SK-N-SH (cell line): ENCODE measurements around the gene ABHD8. TPM values are rescaled to one million over a fixed set of nuclear protein-coding genes. Genes with fewer than 3 reads are reported as not detected.

Experiments
- CTCF ChIA-PET: fragments of 300-600, 350-600 bp; formaldehyde crosslinking; extraction: SDS; loops from one replicate; lab custom pipeline; 2021; lab: Yijun Ruan, JAX
- POLR2A ChIA-PET: fragments of 350-600 bp; sonication (Branson Sonifier 250); formaldehyde crosslinking; extraction: SDS; loops from one replicate; lab custom pipeline; 2020; ENCODE audit warnings: antibody characterized with exemption, inconsistent platforms; lab: Yijun Ruan, JAX
- DNase-seq: peaks from one replicate; pipeline ENCODE4 v3.0.0; 2012
- H2AFZ ChIP-seq: fragments of 200-600 bp; sonication (generic); 2 replicates; pipeline ENCODE4 v1.8.1; 2016; ENCODE audit warnings: antibody characterized with exemption, mild to moderate bottlenecking, low read depth
- H3F3A ChIP-seq: fragments of 200-600 bp; sonication (generic); replicated peaks from 2 replicates; pipeline ENCODE3; 2016; ENCODE audit warnings: antibody characterized with exemption, mild to moderate bottlenecking; ENCODE audit not compliant: insufficient read depth
- H3K27ac ChIP-seq, 2 experiments: fragments of 200-500 bp in 1 of 2; fragments of 200-600 bp in 1 of 2; sonication (Bioruptor generic) in 1 of 2; sonication (generic), shearing (Covaris generic) in 1 of 2; 2 replicates each; pipeline versions ENCODE4 v1.5.1 to v1.6.1; 2014 to 2016; ENCODE audit warnings: low read depth in 2 of 2, inconsistent platforms in 1 of 2, low read length in 1 of 2, mild to moderate bottlenecking in 1 of 2, mixed read lengths in 1 of 2
- H3K27me3 ChIP-seq: fragments of 200-600 bp; sonication (generic), shearing (Covaris generic); 2 replicates; pipeline ENCODE4 v1.6.1; 2016; ENCODE audit warnings: mixed run types; ENCODE audit not compliant: insufficient read depth
- H3K36me3 ChIP-seq, 2 experiments: fragments of 200-500 bp in 1 of 2; fragments of 200-600 bp in 1 of 2; sonication (Bioruptor generic) in 1 of 2; sonication (generic) in 1 of 2; replicated peaks in 1 of 2; 2 replicates each; pipeline versions ENCODE3 to v1.5.1; 2014 to 2016; ENCODE audit warnings: low read length in 1 of 2, mild to moderate bottlenecking in 1 of 2; ENCODE audit not compliant: insufficient read depth in 2 of 2, control insufficient read depth in 1 of 2
- H3K4me1 ChIP-seq, 2 experiments: fragments of 200-500 bp in 1 of 2; fragments of 200-600 bp in 1 of 2; sonication (Bioruptor generic) in 1 of 2; sonication (generic), shearing (Covaris generic) in 1 of 2; 2 replicates each; pipeline versions ENCODE4 v1.5.1 to v1.6.1; 2014 to 2016; ENCODE audit warnings: low read depth in 1 of 2, low read length in 1 of 2, mixed run types in 1 of 2; ENCODE audit not compliant: insufficient read depth in 2 of 2, control insufficient read depth in 1 of 2
- H3K4me2 ChIP-seq: fragments of 200-600 bp; sonication (generic), shearing (Covaris generic); 2 replicates; pipeline ENCODE4 v1.6.1; 2017; ENCODE audit warnings: mixed run types
- H3K4me3 ChIP-seq, 2 experiments: fragments of 200-500 bp in 1 of 2; fragments of 200-600 bp in 1 of 2; sonication (Bioruptor generic) in 1 of 2; sonication (generic), shearing (Covaris generic) in 1 of 2; 2 replicates each; pipeline versions ENCODE4 v1.5.1 to v1.8.1; 2014 to 2016; ENCODE audit warnings: low read depth in 2 of 2, inconsistent platforms in 1 of 2, low read length in 1 of 2, mild to moderate bottlenecking in 1 of 2, mixed read lengths in 1 of 2, moderate library complexity in 1 of 2
- H3K79me2 ChIP-seq: fragments of 200-600 bp; sonication (generic); 2 replicates; pipeline ENCODE4 v1.8.1; 2017; ENCODE audit warnings: mild to moderate bottlenecking; ENCODE audit not compliant: insufficient read depth
- H3K9ac ChIP-seq: fragments of 200-600 bp; sonication (generic); 2 replicates; pipeline ENCODE4 v1.6.1; 2017; ENCODE audit warnings: mixed run types
- H3K9me2 ChIP-seq: fragments of 200-600 bp; sonication (generic); 2 replicates; pipeline ENCODE4 v1.6.1; 2017; ENCODE audit warnings: mixed run types
- H3K9me3 ChIP-seq: fragments of 200-600 bp; sonication (generic); 2 replicates; pipeline ENCODE4 v1.6.1; 2017; ENCODE audit warnings: mixed run types, mild to moderate bottlenecking, moderate library complexity
- H4K20me1 ChIP-seq: fragments of 200-600 bp; sonication (generic); 2 replicates; pipeline ENCODE4 v1.6.1; 2017; ENCODE audit warnings: mild to moderate bottlenecking, mixed run types; ENCODE audit not compliant: insufficient read depth
- FOXM1 ChIP-seq: IDR thresholded peaks from 2 replicates; pipeline ENCODE4 v1.4.0; 2012; ENCODE audit warnings: low read depth, mild to moderate bottlenecking
- GABPA ChIP-seq: IDR thresholded peaks from 2 replicates; pipeline ENCODE4 v1.4.0; 2012; ENCODE audit warnings: low read depth, mild to moderate bottlenecking
- MEF2A ChIP-seq: IDR thresholded peaks from 2 replicates; pipeline ENCODE4 v1.4.0; 2012; ENCODE audit warnings: low read depth, borderline replicate concordance
- MXI1 ChIP-seq: IDR thresholded peaks from 2 replicates; pipeline ENCODE4 v1.6.1; 2012; ENCODE audit warnings: mild to moderate bottlenecking, low read depth, low read length, improper control_type of control experiment
- NFIC ChIP-seq: IDR thresholded peaks from 2 replicates; pipeline ENCODE4 v1.4.0; 2012; ENCODE audit warnings: borderline replicate concordance
- RAD21 ChIP-seq: IDR thresholded peaks from 2 replicates; pipeline ENCODE4 v1.6.1; 2012; ENCODE audit warnings: mild to moderate bottlenecking, low read length
- RCOR1 ChIP-seq: fragments of 150-350 bp; IDR thresholded peaks from 2 replicates; pipeline ENCODE4 v1.6.1; 2017; ENCODE audit warnings: antibody characterized with exemption, low read length
- SIN3A ChIP-seq: IDR thresholded peaks from 2 replicates; pipeline ENCODE4 v1.6.1; 2012; ENCODE audit warnings: low read depth, mild to moderate bottlenecking, low read length, moderate library complexity, borderline replicate concordance
- SMC3 ChIP-seq: IDR thresholded peaks from 2 replicates; pipeline ENCODE4 v1.6.1; 2012; ENCODE audit warnings: low read depth, low read length, improper control_type of control experiment
- TCF12 ChIP-seq: IDR thresholded peaks from 2 replicates; pipeline ENCODE4 v1.4.0; 2012
- TEAD4 ChIP-seq: IDR thresholded peaks from 2 replicates; pipeline ENCODE4 v1.4.0; 2012; ENCODE audit warnings: mild to moderate bottlenecking, borderline replicate concordance; ENCODE audit not compliant: insufficient read depth
- YY1 ChIP-seq: IDR thresholded peaks from 2 replicates; pipeline ENCODE4 v1.4.0; 2012; ENCODE audit warnings: low read depth, mild to moderate bottlenecking
- ZBTB33 ChIP-seq: IDR thresholded peaks from 2 replicates; pipeline ENCODE4 v1.4.0; 2012; ENCODE audit warnings: low read depth, borderline replicate concordance
- WGBS: methylation state at CpG from one replicate; pipeline ENCODE4 v1.1.6; 2017; ENCODE audit warnings: low lambda C conversion rate; 5-methylcytosine and 5-hydroxymethylcytosine counted together
- polyA plus RNA-seq, 3 experiments: library from polyadenylated mRNA; depleted of rRNA; stranded (reverse); fragments of >200 nt; gene quantifications; 2 replicates each; pipeline ENCODE4 v1.2.3, GENCODE V29; 2012
- TF ChIP-seq, protein P1 (sequence below): fragments of 150-350 bp; IDR thresholded peaks from 2 replicates; pipeline ENCODE4 v1.6.1; 2016; ENCODE audit warnings: mild to moderate bottlenecking, low read depth, low read length
- TF ChIP-seq, protein P2 (sequence below): fragments of 200-600 bp; sonication (generic); IDR thresholded peaks from 2 replicates; pipeline ENCODE4 v1.6.1; 2017; ENCODE audit warnings: antibody characterized with exemption, mild to moderate bottlenecking, moderate library complexity
- TF ChIP-seq, protein P3 (sequence below): IDR thresholded peaks from 2 replicates; pipeline ENCODE4 v1.4.0; 2012; ENCODE audit warnings: low read depth, borderline replicate concordance
- TF ChIP-seq, protein P4 (sequence below): IDR thresholded peaks from 2 replicates; pipeline ENCODE4; 2012
- TF ChIP-seq, protein P5 (sequence below): IDR thresholded peaks from 2 replicates; pipeline ENCODE4 v1.4.0; 2012; ENCODE audit warnings: low read depth

The ABHD8 gene
- polyA plus RNA-seq, 1 of the 3 experiments (the other 2 are of a cell fraction): 11.1 TPM

DNA sequence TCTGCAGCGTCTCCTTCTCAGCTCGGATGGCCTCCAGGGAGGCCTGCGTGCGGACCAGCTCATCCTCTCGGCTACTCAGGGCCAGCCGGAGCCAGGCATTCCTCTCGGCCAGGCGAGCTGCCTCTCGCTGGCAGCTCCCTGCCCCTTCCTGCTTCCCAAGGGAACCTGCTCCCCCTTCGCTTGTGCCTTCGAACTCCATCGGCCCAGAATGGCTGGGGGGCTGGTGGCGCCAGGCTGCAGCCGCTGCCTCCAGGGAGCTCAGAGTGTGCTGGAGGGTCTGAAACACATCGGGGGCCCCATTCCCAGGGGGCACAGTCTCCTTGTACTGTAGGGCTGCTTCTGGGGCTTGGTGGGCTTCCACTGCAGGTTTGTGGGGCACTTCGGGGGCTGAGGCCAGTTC is 40.7 kb downstream of the ABHD8 start:
- CTCF ChIA-PET: interaction anchor here (1.3 to 1.5 kb wide), 2 partner anchors 20 to 42 kb away, joined by 3 read pairs; no protein-coding TSS in a partner anchor

More for the DNA sequence above, 40.7 kb downstream of the ABHD8 start:
- Histone ChIP-seq H3K27ac (no peak overlapping the region), H3K36me3 (no peaks in the 10 kb centered on the region), H3K27me3 (no peaks in the 10 kb centered on the region), H3K9me2 (no peaks in the 10 kb centered on the region), H3K9me3 (peaks cover 9% of the 10 kb centered on the region; the same call in 1 of the 2 replicates), H2AFZ (no peak overlapping the region), H3F3A (peaks cover 4% of the 10 kb centered on the region), H3K4me2 (no peak overlapping the region), H3K79me2 (peaks cover 2% of the 10 kb centered on the region; the same call in 1 of the 2 replicates), H3K4me3 (no peak overlapping the region), H3K4me1 (no peaks in the 10 kb centered on the region), H4K20me1 (no peaks in the 10 kb centered on the region), H3K9ac (no peak overlapping the region)
- no peak for TF ChIP-seq ZBTB33
- no peak for TF ChIP-seq RCOR1
- TF ChIP-seq, protein P1, sequence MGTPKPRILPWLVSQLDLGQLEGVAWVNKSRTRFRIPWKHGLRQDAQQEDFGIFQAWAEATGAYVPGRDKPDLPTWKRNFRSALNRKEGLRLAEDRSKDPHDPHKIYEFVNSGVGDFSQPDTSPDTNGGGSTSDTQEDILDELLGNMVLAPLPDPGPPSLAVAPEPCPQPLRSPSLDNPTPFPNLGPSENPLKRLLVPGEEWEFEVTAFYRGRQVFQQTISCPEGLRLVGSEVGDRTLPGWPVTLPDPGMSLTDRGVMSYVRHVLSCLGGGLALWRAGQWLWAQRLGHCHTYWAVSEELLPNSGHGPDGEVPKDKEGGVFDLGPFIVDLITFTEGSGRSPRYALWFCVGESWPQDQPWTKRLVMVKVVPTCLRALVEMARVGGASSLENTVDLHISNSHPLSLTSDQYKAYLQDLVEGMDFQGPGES: no peak
- TF ChIP-seq TCF12: no peak
- TF ChIP-seq, protein P2, sequence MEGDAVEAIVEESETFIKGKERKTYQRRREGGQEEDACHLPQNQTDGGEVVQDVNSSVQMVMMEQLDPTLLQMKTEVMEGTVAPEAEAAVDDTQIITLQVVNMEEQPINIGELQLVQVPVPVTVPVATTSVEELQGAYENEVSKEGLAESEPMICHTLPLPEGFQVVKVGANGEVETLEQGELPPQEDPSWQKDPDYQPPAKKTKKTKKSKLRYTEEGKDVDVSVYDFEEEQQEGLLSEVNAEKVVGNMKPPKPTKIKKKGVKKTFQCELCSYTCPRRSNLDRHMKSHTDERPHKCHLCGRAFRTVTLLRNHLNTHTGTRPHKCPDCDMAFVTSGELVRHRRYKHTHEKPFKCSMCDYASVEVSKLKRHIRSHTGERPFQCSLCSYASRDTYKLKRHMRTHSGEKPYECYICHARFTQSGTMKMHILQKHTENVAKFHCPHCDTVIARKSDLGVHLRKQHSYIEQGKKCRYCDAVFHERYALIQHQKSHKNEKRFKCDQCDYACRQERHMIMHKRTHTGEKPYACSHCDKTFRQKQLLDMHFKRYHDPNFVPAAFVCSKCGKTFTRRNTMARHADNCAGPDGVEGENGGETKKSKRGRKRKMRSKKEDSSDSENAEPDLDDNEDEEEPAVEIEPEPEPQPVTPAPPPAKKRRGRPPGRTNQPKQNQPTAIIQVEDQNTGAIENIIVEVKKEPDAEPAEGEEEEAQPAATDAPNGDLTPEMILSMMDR: no peak
- TF ChIP-seq, protein P3, sequence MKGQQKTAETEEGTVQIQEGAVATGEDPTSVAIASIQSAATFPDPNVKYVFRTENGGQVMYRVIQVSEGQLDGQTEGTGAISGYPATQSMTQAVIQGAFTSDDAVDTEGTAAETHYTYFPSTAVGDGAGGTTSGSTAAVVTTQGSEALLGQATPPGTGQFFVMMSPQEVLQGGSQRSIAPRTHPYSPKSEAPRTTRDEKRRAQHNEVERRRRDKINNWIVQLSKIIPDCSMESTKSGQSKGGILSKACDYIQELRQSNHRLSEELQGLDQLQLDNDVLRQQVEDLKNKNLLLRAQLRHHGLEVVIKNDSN: no peak
- TF ChIP-seq, protein P4, sequence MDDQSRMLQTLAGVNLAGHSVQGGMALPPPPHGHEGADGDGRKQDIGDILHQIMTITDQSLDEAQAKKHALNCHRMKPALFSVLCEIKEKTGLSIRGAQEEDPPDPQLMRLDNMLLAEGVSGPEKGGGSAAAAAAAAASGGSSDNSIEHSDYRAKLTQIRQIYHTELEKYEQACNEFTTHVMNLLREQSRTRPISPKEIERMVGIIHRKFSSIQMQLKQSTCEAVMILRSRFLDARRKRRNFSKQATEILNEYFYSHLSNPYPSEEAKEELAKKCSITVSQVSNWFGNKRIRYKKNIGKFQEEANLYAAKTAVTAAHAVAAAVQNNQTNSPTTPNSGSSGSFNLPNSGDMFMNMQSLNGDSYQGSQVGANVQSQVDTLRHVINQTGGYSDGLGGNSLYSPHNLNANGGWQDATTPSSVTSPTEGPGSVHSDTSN: no peak
- TF ChIP-seq YY1: no peak
- TF ChIP-seq GABPA: no peak
- no peak for TF ChIP-seq MXI1
- no peak for TF ChIP-seq TEAD4
- TF ChIP-seq MEF2A: no peak
- no peak for TF ChIP-seq NFIC
- no peak for TF ChIP-seq FOXM1
- no peak for TF ChIP-seq SMC3
- TF ChIP-seq SIN3A: no peak
- TF ChIP-seq RAD21: no peak
- TF ChIP-seq, protein P5, sequence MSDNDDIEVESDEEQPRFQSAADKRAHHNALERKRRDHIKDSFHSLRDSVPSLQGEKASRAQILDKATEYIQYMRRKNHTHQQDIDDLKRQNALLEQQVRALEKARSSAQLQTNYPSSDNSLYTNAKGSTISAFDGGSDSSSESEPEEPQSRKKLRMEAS: no peak
- POLR2A ChIA-PET: interaction anchor here (0.6 kb wide), 1 partner anchor 17 kb away, joined by 5 read pairs; the partner anchor contains the start of gene NR2F6
- 96% methylated on average over 3 of the region's 16 CpGs for WGBS
- DNase-seq: no peak
